GM03348 (cell line): ENCODE data around the gene SETDB2.

ENCODE experiments used
- DNase-seq: peaks from one replicate; pipeline ENCODE4 v3.0.0; 2012; ENCODE audit warnings: low spot score

Gene SETDB2

DNA sequence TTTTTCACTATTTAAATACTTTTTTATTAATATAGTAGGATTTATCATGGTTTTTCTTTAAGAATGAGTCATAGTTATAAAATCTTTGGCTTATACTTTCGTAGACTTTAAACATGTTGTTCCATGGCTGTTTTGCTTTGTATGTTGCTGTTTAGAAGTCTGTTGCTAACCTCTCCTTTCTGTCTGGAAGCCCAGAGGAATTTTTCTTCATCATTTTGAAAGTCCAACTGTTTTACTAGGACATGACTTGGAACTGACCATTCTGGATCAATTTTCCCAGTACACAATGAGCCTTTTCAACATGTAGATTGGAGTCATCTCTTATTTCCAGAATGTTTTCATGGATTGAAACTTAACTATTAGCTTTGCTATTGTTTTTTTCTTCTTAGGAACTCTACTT lies 8.1 kb upstream of the SETDB2 start:
- DNase-seq, result peak; percentile 9

DNA sequence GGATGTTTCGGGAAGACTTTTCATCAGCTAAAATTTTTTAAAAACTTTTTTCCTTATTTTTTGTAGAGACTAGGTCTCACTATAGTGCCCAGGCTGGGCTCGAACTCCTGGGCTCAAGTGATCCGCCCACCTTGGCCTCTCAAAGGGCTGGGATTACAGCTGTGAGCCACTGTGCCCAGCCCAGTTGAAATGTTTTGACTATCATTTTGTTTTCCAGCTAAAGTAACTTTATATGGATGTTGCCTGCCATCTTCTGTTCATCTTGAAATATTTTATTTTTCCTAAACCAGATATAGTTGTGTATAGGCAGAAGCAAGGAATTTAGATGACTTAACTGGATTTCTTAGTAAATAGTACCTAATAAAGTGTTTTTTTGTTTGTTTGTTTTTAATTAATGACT lies 7.2 kb upstream of the SETDB2 start:
- peak; percentile 51 for DNase-seq

DNA sequence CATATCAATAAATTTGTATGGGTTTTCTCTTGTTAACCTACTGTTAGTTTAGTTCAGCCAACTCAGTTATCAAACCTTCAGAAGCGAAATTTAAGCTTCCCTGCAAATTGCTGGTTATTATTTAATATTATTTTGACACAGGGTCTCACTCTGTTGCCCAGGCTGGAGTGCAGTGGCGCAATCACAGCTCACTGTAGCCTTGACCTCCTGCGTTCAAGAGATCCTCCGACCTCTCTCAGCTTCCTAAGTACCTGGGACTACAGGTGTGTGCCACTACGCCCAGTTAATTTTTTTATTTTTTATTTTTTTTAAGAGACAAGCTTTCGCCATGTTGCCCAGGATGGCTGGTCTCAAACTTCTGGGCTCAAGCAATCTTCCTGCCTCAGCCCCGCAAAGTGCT lies 6.4 kb upstream of the SETDB2 start:
- DNase-seq, result no peak

DNA sequence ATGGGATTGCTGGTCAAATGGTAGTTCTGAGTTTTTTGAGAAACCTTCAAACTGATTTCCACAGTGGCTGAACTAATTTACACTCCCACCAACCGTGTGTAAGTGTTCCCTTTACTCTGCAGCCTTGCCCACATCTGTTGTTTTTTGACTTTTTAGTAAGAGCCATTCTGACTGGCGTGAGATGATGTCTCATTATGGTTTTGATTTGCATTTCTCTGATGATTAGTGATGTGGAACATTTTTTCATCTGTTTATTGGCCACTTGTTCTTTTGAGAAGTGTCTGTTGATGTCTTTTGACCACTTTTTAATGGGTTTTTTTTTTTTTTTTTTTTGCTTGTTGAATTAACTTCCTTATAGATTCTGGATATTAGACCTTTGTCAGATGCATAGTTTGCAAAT lies 4.5 kb upstream of the SETDB2 start:
- DNase-seq, result no peak

DNA sequence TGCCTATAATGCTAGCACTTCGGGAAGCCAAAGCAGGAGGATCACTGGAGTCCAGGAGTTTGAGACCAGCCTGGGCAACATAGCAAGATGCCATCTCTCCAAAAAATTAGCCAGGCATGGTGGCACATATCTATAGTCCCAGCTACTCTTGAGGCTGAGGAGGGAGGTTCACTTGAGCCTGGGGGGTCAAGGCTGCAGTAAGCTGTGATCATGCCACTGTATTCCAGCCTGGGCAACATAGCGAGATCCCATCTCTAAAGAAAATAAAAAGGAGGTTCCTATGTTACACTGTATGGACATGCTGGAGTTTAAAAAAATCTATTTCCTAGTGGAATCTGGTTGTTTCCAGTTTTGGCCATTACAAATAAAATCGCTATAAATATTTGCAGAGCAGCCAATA lies 2.8 kb upstream of the SETDB2 start:
- no peak for DNase-seq

DNA sequence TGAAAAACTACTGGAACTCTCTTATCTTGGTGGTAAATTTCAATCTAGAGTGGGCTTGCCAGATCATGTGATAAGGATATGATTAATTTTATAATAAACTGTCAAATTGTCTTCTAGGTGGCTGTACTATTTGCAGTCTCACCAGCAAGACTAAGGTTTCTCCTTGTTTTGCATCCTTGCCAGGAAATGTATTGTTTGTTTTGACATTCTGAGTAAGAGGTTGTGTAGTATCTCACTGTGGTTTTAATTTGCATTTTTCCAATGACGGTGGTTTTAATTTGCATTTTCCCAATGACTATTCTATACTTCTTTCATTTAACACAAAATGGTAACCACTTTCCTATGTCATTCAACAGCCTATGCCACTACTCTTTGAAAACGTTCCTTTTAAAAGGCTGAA lies 2.2 kb upstream of the SETDB2 start:
- no peak for DNase-seq

DNA sequence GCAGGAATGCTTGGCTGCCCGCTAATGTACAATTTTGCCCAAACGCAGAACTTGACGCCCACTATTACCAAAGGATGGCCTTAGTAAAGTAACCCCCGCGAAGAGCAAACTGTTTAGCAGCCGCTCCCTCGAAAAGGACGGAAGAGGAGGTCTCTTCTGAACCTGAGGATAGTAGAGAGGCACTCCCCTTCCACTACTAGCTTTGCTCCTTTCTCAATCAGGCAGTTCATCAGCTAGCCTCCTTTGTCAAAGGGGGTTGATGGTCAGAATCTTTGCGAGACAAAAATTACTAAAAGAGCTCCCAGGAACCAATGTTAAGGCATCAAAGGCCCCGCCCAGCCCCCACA lies 744 bp upstream of the SETDB2 start:
- peak; percentile 24 for DNase-seq

DNA sequence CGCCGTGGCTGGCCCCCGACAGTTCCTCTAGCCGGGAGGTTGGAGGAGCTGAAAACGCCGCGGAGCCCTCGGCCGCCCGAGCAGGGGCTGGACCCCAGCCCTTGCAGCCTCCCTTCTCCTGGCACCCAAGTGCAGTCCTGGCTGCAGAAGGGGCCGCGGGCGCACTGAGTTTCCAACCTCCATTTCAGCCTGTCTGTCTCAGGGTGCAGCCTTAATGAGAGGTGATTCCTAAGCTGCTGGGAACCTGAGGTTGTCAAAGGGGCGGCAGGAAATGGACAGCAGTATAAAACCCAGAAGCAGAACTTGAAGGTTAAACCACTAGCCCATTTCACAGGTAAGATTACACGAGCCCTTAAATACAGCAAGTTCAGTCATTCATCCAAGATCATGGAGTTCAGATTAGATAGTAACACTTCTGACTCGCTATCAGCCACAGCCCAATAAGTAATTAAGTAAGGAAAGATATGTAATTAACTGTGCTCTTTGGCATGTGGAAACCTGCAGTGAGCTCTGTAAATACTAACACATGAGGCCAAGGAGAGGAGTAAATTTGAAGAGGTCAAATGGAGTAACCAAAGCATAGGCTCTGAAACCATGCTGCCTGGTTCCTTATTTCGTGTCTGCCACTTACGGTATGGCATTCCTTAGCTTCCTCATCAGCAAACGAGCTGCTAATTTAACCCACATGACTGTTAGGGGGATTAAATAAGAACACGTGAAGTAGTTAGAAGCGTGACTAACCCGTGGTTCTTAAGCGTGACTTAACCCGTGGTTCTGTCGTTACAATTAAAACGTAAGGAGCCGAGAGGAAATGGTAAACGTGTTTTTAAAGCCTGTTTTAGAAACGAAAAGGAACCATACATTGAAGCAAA lies 686 bp downstream of the SETDB2 start:
- peak; percentile 50 for DNase-seq

DNA sequence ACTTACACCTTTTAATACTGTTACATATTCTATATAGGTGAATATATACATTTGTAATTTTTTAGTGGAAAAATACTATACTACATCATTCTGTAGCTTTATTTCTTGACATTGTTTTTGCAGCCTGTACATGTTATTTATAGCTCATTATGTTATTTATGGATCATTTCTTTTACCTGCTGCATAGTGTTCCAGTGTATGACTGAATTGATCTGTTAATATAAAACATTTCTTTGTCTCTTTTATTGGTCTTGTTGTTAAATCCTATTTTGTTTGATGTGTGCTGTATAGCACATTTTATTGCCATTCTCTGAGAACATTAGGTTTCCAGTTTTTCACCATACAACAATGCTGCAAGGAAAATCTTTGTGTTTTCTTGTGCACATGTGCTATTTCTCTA lies 2.4 kb downstream of the SETDB2 start:
- DNase-seq, result no peak

DNA sequence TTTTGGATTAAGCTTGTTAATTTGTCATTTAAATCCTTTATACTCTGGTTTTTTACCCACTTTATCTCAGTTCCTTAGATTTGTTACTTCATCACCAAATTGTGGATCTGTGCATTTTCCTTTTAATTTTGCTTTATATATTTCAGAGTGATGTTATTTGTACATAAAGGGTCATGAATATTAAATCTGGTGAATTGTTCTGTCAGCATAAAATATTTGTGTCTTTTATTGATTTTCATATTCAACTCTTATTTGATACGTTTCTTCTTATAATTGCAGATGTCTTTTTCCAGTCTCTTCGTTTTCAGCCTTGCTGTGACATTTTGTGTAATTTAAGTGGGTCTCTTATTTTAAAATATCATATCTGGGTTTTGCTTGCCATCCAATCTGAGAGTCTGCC lies 4.7 kb downstream of the SETDB2 start:
- no peak for DNase-seq

DNA sequence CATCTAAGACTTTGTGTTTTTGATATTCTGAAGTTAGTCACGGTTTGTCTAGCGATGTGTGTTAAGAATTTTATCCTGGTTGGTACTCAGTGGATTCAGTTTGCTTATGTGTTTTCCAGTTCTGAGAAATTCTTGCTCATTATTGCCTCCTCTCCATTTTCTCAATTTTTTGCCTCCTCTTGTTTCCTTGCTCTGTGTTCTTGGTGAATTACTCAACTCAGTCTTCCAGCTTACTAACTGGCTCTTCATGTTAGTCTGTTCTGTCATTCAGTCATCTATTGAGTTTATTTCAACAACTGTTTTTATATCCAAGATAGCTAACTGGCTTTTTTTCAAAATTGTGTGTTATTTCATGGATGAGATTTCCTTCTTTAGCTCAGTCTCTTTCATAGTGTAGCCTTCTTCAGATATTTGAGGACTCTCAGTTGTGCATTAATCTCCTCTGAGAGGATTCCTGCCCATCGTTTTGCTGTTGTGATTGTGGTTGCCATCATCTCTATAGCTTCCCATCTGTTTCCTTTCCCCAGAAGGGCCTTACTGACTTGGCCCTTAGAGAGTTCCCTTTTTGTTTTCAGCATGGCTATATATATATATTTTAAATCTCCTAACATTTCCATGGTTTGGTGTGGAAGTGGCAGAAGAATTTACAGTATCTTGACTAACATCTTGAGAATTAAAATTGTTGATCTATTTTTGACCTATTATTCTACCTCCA lies 6.2 kb downstream of the SETDB2 start:
- DNase-seq, result no peak

DNA sequence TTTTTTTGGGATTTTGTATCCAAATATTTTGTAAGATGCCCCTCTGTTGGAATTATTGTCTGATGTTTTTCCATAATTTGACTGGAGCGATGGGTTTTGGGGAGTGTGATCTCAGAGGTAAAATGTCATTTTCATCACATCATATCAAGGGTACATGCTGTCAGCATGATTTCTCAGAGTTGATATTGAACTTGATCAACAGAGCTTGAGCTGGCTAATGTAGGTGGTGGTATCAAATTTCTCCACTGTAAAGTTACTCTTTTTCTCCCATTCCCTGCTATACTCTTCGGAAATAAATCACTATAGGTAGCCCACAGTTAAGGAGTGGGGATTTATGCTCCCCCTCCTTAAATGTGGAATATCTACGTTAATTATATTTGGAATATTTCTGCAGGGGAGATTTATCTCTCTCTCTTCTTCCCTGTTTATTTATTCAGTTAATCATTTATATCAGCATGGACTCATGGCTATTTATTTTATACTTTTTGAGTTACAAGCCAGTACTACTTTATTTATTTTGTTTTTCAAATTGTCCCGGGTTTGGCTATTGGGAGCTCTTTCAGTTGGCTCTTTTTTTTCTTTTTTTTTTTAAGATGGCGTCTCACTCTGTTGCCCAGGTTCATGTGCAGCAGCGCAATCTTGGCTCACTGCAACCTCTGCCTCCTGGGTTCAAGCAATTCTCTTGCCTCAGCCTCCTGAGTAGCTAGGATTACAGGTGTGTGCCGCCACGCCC lies 8.8 kb downstream of the SETDB2 start:
- no peak for DNase-seq

DNA sequence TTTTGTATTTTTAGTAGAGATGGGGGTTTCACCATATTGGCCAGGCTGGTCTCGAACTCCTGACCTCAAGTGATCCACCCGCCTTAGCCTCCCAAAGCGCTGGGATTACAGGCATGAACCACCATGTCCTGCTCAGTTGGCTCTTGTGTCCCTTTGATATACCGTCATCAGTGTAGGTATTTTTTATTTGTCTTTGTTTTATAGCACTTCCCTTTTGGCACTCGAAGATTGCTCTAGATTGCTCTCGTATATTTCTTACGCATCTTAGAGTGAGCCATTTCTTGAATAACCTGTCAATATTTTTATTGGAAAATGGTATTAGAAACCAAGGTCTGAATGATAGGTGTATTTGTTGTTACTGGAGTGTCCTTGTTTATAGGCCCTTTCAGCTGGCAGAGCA lies 9.4 kb downstream of the SETDB2 start:
- no peak for DNase-seq

DNA sequence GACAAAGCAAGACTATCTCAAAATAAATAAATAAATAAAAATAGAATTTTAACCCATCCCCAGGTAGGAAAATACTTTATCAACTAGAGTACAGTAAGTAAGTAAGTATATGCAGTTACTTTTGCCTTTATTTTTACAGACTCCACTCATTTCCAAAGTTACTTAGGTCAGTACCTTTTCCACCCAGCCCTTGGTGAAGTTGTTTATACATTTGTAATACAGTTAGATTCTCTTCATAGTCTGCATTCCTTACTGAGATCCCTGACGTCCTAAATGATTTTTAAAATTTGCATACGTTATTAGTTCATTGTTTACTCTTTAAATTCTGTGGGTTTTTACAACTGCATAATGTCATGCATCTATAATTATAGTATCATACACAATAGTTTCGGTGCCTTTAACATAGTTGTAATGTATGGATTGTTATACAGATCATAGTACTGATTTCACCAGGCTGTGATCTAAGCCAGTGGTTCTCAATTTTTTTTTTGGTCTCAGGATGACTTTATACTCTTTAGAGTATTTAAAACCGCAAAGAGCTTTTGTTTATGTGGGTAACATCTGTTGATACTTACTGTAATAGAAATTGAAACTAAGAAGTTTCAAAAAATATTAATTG lies 10.4 kb downstream of the SETDB2 start:
- DNase-seq, result peak; percentile 18

DNA sequence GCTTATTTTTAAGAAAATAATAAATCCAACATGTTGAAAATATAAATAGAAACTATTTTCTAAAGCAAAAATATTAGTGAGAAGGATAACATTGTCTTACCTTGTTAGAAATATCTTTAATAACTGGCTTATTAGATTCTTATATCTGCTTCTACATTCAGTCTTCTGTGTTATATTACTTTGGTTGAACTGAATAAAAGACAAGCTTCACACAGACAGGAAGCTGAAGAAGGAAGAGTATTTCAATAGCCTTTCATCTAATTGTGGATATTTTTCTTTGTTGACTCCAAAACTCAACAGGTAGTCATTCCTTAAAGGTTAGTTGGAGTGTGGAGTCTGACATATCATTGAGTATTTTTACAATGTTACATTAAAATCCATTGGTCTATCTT lies 10.9 kb downstream of the SETDB2 start:
- no peak for DNase-seq

DNA sequence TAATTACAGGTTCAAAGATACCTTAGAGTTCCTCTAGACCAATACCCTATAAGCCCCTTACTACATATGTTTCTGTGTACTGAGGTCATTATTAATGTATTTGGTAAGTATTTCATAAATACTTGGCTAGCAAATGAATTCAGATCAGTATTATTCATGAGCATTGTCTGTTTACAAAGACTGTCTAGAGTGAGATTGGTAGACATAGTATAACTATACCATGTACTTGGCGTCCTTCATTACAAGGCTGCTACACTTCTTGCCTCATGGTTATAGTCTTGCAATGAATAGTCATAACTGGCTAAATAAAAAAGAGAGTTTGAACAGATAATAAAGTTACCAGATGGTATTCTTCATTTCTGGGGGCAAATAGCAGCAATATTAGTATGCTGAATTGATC lies 12.1 kb downstream of the SETDB2 start:
- no peak for DNase-seq

DNA sequence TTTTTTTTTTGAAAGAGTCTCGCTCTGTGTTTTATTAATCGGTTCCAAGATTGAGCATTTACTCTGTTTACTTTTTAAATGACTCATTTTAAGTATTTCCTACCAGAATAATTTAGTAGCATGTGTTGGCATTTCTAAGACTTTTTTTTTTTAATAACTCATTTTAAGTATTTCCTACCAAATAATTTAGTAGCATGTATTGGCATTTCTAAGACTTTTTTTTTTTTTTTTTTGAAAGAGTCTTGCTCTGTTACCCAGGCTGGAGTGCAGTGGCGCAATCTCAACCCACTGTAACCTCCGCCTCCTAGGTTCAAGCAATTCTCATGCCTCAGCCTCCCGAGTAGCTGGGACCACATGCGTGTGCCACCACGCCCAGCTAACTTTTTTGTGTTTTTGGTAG lies 13.1 kb downstream of the SETDB2 start:
- DNase-seq, result peak; percentile 12

DNA sequence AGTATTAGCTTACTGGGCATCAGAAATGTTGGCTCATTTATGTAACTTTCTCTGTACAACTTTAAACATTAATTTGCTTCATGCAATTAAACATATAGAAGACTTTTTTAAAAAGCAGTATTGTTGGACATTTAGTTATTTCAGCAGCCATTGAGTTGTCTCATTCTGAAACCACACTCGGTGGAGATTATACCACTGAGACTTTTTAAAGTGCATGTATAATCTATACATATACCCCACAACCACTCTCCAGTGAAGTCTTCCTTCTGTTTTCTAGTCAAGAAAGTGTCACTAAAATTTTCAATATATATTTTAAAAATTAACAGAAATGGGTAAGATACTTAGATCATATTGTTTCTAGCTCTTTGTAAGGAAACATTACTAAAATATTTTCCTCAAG lies 15.5 kb downstream of the SETDB2 start:
- DNase-seq, result no peak

DNA sequence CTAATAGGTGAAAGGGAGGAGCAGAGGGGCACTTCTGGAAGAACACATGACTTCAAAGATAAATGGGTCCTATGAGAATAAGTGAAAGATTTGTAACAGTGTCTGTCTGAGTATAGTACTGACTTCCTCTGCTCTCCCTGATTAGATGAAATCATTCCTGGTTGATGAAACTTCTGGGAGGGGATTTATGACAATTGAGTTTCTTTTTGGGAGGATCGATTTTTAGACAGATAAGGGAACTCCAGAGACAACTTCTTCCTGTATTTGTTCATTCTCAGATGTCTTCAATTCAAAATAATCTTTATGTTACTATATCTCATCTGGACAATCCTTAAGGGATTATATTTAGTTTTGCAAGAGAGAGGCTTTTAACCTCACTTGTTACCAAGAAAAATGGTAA lies 20.0 kb downstream of the SETDB2 start:
- no peak for DNase-seq

DNA sequence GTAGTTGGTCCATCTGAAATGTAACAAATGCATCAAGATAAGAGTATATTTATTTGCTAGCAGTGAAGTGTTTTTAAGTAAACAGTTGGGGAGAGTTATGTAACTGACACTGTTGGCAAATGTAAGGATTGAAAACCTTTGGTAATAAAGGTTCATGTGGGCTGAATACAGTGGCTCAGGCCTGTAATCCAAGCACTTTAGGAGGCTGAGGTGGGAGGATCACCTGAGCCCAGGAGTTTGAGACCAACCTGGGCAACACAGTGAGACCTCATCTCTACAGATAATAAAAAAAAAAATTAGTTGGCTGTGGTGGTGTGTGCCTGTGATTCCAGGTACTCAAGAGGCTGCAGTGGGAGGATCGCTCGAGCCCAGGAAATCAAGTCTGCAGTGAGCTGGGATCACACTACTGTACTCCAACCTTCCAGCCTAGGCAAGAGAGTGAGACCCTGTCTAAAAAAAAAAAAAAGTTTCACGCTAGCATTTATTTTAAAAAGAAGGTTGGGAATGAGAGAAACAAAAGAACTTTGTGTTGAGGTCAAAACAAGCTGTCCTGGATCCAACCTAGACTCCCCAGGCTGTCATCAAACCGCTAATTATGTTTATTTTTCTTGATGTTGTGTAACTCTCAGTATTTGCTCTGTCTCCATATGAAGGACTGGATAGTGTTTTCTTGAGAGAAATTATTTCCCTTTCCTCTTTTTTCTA lies 20.7 kb downstream of the SETDB2 start:
- no peak for DNase-seq

DNA sequence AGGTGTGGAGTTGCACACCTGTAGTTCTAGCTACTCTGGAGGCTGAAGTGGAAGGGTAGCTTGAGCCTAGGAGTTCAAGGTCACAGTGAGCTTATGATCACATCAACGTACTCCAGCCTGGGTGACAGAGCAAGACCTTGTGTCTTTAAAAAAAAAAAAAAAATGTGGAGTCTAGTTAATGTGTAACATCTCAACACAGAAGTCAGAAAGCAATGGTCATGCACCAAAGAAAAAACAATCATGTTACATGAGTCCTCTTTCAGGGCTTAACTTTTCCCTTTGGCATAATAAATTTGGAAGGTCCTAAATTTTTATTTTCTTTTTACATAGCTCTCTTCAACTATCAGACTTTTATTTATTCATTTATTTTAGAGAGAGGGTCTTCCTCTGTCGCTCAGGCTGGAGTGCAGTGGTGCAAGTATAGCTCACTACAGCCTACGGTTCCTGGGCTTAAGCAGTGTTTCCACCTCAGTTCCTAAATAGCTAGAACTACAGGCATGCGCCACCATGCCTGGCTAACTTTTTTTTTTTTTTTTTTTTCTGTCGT lies 22.3 kb downstream of the SETDB2 start:
- no peak for DNase-seq

DNA sequence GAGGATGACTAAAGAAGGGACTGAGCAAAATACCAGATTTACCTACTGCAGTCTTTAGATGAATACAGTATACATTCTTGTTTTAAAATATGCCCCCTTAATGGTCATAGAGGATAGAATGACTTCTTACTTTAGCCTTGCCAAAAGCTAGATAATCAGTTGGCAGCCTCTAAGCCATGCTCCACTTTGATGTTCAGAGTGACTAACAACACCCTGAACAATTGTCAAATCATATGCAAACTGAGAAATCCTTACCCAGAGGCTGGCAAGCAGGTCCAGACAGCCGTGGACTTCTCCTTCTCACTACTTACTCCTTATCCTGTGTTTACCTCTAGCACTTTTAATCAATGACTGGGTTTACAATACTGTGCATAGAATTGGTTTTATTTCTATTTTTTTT lies 28.1 kb downstream of the SETDB2 start:
- DNase-seq, result no peak
